Hepatocyte (in vitro differentiated cells): ENCODE results near the gene RUNX1.

Experiments used
- EZH2 ChIP-seq: fragments of 200-600 bp; sonication (generic); IDR thresholded peaks from 2 replicates; pipeline ENCODE4 v1.6.1; 2016; ENCODE audit warnings: antibody characterized with exemption, mild to moderate bottlenecking, borderline replicate concordance
- EZH2phosphoT487 ChIP-seq: fragments of 200-600 bp; sonication (generic); IDR thresholded peaks from one replicate; pipeline ENCODE4 v1.6.1; 2018; ENCODE audit warnings: antibody characterized with exemption, mild to moderate bottlenecking, low read depth, moderate library complexity; ENCODE audit not compliant: unreplicated experiment, severe bottlenecking
- TF ChIP-seq, protein P1 (sequence below): fragments of 200-600 bp; sonication (generic); IDR thresholded peaks from 2 replicates; pipeline ENCODE4 v1.5.1; 2016; ENCODE audit warnings: antibody characterized with exemption, mild to moderate bottlenecking; ENCODE audit not compliant: poor library complexity

DNA sequence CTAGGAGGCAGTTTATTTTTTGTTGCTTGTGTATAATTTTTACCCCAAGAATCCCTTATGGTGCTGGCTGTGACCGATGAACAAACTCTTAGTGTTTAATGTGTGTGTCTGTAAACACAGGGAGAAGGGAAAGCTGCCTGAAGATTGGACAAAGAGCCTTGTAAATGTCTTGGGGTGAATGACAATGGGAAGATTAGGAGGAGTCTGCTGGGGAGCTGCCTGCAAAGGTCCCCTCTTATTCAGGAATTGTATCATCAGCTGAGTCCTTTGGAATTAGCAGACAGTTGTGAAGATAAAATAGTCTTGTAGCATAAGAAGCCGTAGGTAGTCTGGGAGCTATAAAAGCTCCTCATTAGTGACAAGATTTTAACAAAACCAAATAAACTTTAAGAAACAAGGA, 88.4 kb downstream of the RUNX1 start:
- TF ChIP-seq, protein P1, sequence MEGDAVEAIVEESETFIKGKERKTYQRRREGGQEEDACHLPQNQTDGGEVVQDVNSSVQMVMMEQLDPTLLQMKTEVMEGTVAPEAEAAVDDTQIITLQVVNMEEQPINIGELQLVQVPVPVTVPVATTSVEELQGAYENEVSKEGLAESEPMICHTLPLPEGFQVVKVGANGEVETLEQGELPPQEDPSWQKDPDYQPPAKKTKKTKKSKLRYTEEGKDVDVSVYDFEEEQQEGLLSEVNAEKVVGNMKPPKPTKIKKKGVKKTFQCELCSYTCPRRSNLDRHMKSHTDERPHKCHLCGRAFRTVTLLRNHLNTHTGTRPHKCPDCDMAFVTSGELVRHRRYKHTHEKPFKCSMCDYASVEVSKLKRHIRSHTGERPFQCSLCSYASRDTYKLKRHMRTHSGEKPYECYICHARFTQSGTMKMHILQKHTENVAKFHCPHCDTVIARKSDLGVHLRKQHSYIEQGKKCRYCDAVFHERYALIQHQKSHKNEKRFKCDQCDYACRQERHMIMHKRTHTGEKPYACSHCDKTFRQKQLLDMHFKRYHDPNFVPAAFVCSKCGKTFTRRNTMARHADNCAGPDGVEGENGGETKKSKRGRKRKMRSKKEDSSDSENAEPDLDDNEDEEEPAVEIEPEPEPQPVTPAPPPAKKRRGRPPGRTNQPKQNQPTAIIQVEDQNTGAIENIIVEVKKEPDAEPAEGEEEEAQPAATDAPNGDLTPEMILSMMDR: no peak
- TF ChIP-seq EZH2 (no peak), EZH2phosphoT487 (no peak)
